Activated naive CD4-positive, alpha-beta T cell treated with anti-CD3 and anti-CD28 coated beads for 36 hours (primary cell): Measurements from ENCODE around the gene ILRUN. TPM values are rescaled to one million over a fixed set of nuclear protein-coding genes. Genes with fewer than 3 reads are reported as not detected.
"Not testable (repeated sequence)": the region's sequence is repeated elsewhere in the genome, so short reads cannot be mapped to it uniquely, and the experiment has no call there.

ENCODE experiments used
- CTCF ChIA-PET: fragments of 350-600 bp; sonication (Branson Sonifier 250); formaldehyde crosslinking; loops from one replicate; lab custom pipeline; 2021; ENCODE audit warnings: antibody characterized with exemption; lab: Charles Lee
- DNase-seq: peaks from one replicate; pipeline ENCODE4 v3.0.0-alpha.2; 2020
- H3K27ac Mint-ChIP-seq: one replicate; pipeline ENCODE4 v1.8.0; 2021; ENCODE audit warnings: mild to moderate bottlenecking, mixed read lengths
- H3K27me3 Mint-ChIP-seq: one replicate; pipeline ENCODE4 v1.8.0; 2021; ENCODE audit warnings: low read depth, mixed read lengths
- H3K36me3 Mint-ChIP-seq: one replicate; pipeline ENCODE4 v1.8.0; 2021; ENCODE audit warnings: low read depth, mixed read lengths
- H3K4me1 Mint-ChIP-seq: one replicate; pipeline ENCODE4 v1.8.0; 2021; ENCODE audit warnings: low read depth, mixed read lengths
- H3K4me3 Mint-ChIP-seq: one replicate; pipeline ENCODE4 v1.8.0; 2021; ENCODE audit warnings: mild to moderate bottlenecking, moderate library complexity, mixed read lengths
- H3K9me3 Mint-ChIP-seq: one replicate; pipeline ENCODE4 v1.8.0; 2021; ENCODE audit warnings: mixed read lengths
- intact Hi-C: fragments of 100-400 bp; cut with micrococcal nuclease; formaldehyde crosslinking; loops from one replicate; pipeline ENCODE4 v1.15.1; 2023
- total RNA-seq, 2 experiments: library from RNA; stranded (reverse); gene quantifications; one replicate each; pipeline ENCODE4 v1.2.3, GENCODE V29; 2021

The ILRUN gene
- 10 to 100 TPM; 51.4 to 53.3 TPM for total RNA-seq

DNA sequence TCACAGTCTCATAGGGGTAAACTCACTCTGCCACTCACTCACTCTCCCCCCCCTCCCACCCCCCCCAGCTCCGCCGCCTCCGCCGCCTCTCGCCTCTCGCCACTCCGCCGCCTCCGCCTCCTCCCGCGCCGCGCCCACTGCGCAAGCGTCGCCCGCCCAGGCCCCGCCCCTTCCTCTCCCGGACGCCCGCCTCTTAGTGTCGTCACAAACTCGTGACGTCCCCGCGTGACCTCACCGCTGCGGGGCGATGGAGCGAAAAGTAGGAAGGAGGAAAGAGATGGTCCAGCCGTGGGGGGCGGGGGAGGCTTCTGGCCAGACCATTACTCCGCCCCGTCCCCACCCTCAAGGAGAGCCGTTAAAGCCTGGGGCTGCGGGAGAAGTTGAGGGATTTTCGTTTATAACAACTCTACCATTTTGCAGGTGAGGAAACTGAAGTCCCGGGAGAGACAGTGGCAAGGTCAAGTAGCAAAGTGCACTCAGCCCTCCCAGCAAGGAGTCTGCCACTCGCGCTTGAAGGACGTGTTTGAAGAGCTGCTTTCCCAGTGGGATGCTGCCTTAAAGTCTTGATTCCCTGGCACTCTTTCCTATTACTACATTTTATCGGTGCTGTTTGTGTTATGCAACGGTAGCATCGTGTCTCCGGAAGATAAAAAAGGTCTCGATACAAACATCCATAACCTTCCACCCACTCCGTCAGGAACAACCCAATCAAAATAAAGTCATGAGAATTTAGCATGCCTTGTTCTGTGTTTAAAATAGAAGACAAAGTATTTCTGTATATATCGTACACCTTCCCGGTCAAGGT is at the start of gene ILRUN:
ILRUN (minus strand) TSS at position 29 of the 805 bp plus-strand sequence. CDS start 164 bp downstream, outside the sequence.
- Mint-ChIP-seq H3K27ac (peak within 1 kb of the TSS; percentile 99), H3K4me3 (peak within 1 kb of the TSS; percentile 100), H3K36me3 (no peaks in the 10 kb centered on the region), H3K4me1 (peaks cover 44% of the 10 kb centered on the region), H3K27me3 (no peaks in the 10 kb centered on the region), H3K9me3 (no peaks in the 10 kb centered on the region)
- CTCF ChIA-PET, result interaction anchor here (0.8 kb wide), 1 partner anchor 23 kb away, joined by 3 read pairs; no protein-coding TSS in a partner anchor
- DNase-seq, result peak; percentile 98
- intact Hi-C loops, result loop anchor here (1.0 to 10.0 kb wide), 5 partner anchors 25 to 912 kb away; partner anchors contain the start of genes BLTP3A, LEMD2 and SNRPC

DNA sequence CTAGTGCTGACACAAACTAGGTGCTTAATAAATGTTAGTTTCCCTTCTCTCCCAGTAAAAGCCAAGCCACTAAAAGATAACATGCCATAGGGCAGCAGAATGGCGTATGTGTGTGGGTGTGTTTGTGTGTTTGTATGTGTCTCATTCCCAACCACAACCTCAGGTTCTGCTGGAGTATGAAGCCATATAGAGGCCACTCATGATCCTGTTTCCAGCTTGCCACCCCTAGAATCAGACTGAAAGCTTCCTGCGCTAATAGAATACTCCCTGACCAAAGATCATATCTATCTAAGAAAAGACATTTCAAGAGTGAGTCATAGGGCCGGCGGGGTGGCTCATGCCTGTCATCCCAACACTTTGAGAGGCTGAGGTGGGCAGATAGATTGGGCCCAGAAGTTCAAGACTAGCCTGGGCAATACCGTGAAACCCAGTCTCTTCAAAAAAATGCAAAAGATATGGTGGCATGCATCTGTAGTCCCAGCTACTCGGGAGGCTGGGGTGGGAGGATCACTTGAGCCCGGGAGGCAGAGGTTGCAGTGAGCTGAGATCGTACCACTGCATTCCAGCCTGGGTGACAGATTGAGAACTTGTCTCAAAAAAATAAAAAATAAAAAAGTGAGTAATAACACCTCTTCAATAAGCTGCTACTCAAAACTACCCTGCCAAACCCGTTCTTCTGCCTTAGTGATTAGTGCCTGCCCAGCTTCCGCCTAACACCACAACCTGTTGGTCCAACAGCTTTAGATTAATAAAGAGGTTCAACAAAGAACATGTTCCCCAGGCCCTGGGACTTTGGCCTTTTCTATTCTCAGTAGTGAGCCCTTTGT is 48.9 kb upstream of the ILRUN start:
- no peak overlapping the region for H3K4me3 Mint-ChIP-seq
- DNase-seq, result no peak

DNA sequence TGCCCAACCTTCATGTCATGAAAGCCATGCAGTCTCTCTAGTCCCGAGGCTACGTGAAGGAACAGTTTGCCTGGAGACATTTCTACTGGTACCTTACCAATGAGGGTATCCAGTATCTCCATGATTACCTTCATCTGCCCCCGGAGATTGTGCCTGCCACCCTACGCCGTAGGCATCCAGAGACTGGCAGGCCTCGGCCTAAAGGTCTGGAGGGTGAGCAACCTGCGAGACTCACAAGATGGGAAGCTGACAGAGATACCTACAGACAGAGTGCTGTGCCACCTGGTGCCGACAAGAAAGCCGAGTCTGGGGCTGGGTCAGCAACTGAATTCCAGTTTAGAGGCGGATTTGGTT is 47.7 kb upstream of the ILRUN start:
- CTCF ChIA-PET, H3K4me1 Mint-ChIP-seq, H3K27me3 Mint-ChIP-seq, H3K27ac Mint-ChIP-seq, H3K4me3 Mint-ChIP-seq, intact Hi-C loops, DNase-seq, H3K36me3 Mint-ChIP-seq, H3K9me3 Mint-ChIP-seq: not testable (repeated sequence)

More for the DNA sequence above, 48.9 kb upstream of the ILRUN start:
- Mint-ChIP-seq H3K27ac (no peak overlapping the region), H3K27me3 (no peaks in the 10 kb centered on the region), H3K9me3 (no peaks in the 10 kb centered on the region), H3K4me1 (no peaks in the 10 kb centered on the region), H3K36me3 (no peaks in the 10 kb centered on the region)
- CTCF ChIA-PET, result no interaction called here
- intact Hi-C loops, result no loop called here

DNA sequence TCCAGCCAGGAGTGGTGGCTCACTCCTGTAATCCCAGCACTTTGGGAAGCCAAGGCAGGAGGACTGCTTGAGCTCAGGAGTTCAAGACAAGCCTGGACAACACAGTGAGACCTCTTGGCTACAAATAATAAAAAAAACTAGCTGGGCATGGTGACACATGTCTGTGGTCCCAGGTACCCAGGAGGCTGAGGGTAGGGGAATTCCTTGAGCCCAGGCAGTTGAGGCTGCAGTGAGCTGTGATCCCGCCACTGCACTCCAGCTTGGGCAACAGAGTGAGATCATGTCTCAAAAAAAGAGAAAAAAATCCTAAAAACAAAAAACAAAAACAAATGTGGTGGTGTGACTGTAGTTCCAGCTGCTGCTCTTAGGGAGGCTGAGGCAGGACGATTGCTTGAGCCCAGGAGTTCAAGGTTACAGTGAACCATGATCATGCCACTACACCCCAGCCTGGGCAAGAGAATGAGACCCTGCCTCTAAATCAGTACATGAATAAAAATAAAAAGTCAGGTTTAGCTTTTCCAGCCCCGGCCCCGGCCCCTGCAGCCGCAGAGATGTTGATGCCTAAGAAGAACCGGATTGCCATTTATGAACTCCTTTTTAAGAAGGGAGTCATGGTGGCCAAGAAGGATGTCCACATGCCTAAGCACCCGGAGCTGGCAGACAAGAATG is 47.2 kb upstream of the ILRUN start:
- no peak overlapping the region for H3K4me3 Mint-ChIP-seq
- H3K4me1 Mint-ChIP-seq, result no peaks in the 10 kb centered on the region
- peaks cover 2% of the 10 kb centered on the region for H3K27me3 Mint-ChIP-seq
- CTCF ChIA-PET, result interaction anchor here (0.6 kb wide), 2 partner anchors 13 to 284 kb away, joined by 3 read pairs; no protein-coding TSS in a partner anchor
- no peak for DNase-seq
- intact Hi-C loops, result no loop called here
- H3K9me3 Mint-ChIP-seq, result no peaks in the 10 kb centered on the region
- no peaks in the 10 kb centered on the region for H3K36me3 Mint-ChIP-seq
- no peak overlapping the region for H3K27ac Mint-ChIP-seq

DNA sequence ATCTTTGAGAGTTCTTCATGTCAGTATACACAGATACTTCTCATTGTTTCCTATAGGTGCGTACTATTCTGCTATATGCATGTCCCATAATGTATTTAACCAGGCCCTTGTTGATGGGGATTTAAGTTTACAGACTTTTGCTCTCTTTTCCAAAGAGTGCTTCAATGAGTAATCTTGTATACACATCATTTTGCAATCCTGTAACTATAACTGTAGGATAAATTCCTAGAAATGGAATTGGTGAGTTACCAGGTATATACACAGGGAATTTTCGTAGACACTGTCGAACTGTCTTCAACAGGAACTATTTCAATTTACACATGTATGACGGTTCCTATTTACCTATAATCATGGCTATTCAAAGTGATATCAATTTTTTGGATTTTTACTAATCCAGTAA is 45.5 kb upstream of the ILRUN start:
- intact Hi-C loops, result no loop called here
- CTCF ChIA-PET, result interaction anchor here (0.7 kb wide), 1 partner anchor 298 kb away, joined by 7 read pairs; no protein-coding TSS in a partner anchor
- peaks cover 2% of the 10 kb centered on the region for H3K4me1 Mint-ChIP-seq

DNA sequence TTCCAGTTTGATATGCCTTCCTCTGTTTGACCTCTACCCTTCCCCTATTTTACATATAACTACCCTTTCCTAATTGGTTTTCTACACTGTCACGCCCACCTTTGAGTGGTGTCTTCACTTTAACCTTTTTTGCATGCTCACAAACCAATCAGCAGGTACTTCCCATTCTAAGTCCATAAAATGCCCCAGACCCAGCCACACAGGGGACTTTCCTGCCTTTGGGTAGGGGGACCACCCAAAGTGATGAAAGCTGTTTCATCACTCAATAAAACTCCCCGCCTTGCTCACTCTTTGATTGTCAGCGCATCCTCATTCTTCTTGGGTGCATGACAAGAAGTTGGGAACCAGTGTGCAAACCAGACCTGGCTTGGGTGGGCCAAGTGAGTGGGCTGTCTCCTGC is 40.3 kb upstream of the ILRUN start:
- Mint-ChIP-seq H3K36me3 (no peaks in the 10 kb centered on the region), H3K27ac (no peak overlapping the region), H3K4me3 (no peak overlapping the region), H3K4me1 (peaks cover 2% of the 10 kb centered on the region), H3K9me3 (no peaks in the 10 kb centered on the region), H3K27me3 (peaks cover 2% of the 10 kb centered on the region)
- intact Hi-C loops, result no loop called here
- peak; percentile 37 for DNase-seq
- CTCF ChIA-PET, result no interaction called here

More for the DNA sequence above, 45.5 kb upstream of the ILRUN start:
- Mint-ChIP-seq H3K4me3 (no peak overlapping the region), H3K9me3 (no peaks in the 10 kb centered on the region), H3K27ac (no peak overlapping the region), H3K36me3 (no peaks in the 10 kb centered on the region), H3K27me3 (peaks cover 2% of the 10 kb centered on the region)
- no peak for DNase-seq

DNA sequence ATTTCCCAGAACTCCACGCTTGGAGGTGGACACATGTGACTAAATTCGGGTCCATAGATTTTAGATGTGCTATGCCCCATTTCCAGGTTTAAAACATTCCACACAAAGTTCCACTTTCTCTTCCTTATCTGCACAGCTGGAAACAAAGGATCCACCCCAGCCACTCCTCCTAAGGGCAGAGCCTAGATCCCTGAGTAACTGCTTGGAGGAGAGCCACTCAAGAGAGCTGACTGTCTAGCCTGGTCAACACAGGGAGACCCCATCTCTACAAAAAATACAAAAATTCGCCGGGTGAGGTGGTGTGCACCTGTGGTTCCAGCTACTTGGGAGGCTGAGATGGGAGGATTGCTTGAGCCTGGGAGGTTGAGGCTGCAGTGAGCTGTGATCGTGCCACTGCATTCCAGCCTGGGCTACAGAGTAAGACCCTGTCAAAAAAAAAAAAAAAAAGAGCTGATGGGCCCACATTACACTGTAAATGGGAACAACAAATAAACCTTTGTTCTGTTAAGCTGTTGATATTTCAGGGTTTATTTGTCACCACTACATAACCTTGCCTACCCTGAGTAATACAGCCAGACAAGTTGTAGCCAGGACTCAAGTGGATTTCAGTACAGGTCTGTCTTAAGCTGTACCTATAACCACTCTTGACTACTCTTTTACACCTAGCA is 35.0 kb upstream of the ILRUN start:
- CTCF ChIA-PET, result interaction anchor here (0.6 kb wide), 2 partner anchors 498 to 597 kb away, joined by 3 read pairs; no protein-coding TSS in a partner anchor
- no peaks in the 10 kb centered on the region for H3K27me3 Mint-ChIP-seq
- no peak for DNase-seq
- H3K27ac Mint-ChIP-seq, result no peak overlapping the region
- H3K9me3 Mint-ChIP-seq, result no peaks in the 10 kb centered on the region
- H3K4me3 Mint-ChIP-seq, result no peak overlapping the region
- H3K36me3 Mint-ChIP-seq, result no peaks in the 10 kb centered on the region
- no peaks in the 10 kb centered on the region for H3K4me1 Mint-ChIP-seq
- intact Hi-C loops, result no loop called here

DNA sequence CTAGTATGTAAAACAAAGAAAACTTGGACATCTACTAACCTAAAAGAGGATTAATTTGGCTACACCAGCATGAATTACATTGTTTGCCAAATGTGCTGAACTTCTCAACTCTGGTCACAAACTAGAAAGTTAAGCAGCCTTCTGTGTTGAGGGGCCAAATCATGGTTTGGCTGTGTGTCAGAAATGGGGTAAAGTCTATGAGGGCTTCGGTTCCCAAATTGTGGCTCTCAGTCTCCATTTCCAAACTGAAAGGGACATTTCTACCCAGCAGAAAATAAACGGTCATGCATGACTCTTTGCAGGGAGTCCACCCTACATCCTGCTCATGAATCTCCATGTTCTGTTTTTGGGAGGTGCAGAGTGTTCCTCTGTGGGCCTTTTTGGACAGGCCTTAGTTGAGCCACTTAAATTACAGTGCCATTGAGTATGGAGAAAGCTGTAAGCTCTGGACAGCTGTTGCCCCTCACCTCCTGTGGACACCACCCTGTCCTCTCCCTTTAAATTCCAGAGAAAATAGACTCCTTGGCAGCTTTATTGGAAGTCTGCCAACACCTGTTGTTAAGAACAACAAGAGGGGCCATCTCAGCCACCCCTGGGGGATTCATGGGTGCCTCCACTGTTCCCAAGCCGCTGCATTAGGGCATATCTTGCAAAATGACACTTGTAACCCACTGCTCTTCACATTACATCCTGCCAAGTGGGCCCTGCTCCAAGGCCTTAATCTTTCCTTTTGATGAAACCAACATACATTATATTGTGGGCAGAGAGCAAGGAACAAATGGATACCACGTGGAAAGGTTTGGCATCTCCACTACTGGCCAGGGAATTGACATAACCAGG is 33.3 kb upstream of the ILRUN start:
- H3K4me1 Mint-ChIP-seq, result no peaks in the 10 kb centered on the region
- CTCF ChIA-PET, result no interaction called here
- no peak overlapping the region for H3K4me3 Mint-ChIP-seq
- H3K36me3 Mint-ChIP-seq, result no peaks in the 10 kb centered on the region
- H3K27ac Mint-ChIP-seq, result no peak overlapping the region
- no peak for DNase-seq
- intact Hi-C loops, result no loop called here
- H3K27me3 Mint-ChIP-seq, result no peaks in the 10 kb centered on the region
- H3K9me3 Mint-ChIP-seq, result peaks cover 4% of the 10 kb centered on the region

DNA sequence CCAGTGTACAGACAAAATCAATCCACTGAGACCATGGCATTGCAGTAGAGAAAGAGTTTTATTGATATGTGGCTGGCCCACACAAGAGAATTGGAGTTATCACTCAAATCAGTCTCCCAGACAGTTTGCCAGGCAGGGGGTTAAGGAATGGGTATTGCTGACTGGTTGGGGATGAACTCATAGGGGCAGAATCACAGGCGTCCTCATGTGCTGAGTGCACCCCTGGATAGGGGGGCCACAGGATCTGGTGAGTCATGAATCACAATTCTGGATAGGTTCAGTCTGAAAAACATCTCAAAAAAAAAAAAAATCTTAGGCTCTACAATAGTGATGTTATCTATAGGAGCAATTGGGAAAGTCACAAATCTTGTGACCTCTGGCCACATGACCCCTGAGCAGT is 29.5 kb upstream of the ILRUN start:
- H3K27ac Mint-ChIP-seq, result no peak overlapping the region
- H3K4me1 Mint-ChIP-seq, result no peaks in the 10 kb centered on the region
- DNase-seq, result no peak
- intact Hi-C loops, result no loop called here
- H3K27me3 Mint-ChIP-seq, result no peaks in the 10 kb centered on the region
- CTCF ChIA-PET, result no interaction called here
- H3K9me3 Mint-ChIP-seq, result peaks cover 4% of the 10 kb centered on the region
- no peak overlapping the region for H3K4me3 Mint-ChIP-seq
- no peaks in the 10 kb centered on the region for H3K36me3 Mint-ChIP-seq

DNA sequence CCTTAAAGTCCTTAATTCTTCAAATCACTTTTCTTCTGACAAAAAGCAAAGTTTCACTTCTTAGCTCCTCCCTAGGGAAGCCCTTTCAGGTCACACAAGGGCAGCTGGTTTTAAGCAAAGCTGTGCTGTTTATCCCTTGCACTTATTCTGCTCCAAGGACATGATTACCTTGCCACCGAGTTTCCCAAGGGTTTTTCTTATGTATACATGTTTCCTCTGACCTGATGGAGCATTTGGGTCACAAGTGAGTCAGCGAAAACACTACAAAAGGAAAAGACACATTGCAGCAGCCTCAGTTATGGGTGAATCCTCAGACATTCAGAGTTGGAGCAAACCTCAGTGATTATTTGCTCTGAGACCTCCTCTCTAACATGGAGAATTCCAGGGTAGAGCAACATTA is 26.6 kb upstream of the ILRUN start:
- Mint-ChIP-seq H3K4me3 (no peak overlapping the region), H3K36me3 (no peaks in the 10 kb centered on the region), H3K27ac (no peak overlapping the region), H3K4me1 (no peaks in the 10 kb centered on the region), H3K27me3 (no peaks in the 10 kb centered on the region), H3K9me3 (peaks cover 4% of the 10 kb centered on the region)
- CTCF ChIA-PET, result no interaction called here
- intact Hi-C loops, result no loop called here
- no peak for DNase-seq

DNA sequence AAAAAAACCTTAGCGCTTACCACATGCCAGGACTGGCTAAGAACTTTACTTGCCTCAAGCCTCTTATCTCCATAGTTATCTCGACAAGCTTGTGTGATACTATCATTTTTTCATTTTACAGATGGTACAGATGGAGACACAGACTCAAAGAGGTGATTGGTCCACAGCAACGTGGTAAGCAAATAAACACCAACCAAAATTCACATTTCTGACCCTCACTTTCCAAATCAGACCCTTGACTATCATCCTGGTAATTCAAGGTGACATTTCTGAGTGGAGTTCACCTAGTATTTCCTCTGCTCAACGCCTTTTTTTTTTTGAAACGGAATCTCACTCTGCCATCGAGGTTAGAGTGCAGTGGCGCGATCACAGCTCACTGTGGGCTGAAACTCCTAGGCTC is 25.9 kb upstream of the ILRUN start:
- Mint-ChIP-seq H3K27me3 (no peaks in the 10 kb centered on the region), H3K9me3 (peaks cover 4% of the 10 kb centered on the region), H3K4me1 (no peaks in the 10 kb centered on the region), H3K27ac (no peak overlapping the region), H3K36me3 (no peaks in the 10 kb centered on the region), H3K4me3 (no peak overlapping the region)
- CTCF ChIA-PET, result interaction anchor here (0.6 kb wide), 1 partner anchor 33 kb away, joined by 5 read pairs; no protein-coding TSS in a partner anchor
- intact Hi-C loops, result no loop called here
- no peak for DNase-seq
